Amniotic stem cell (primary cell): Measurements from ENCODE around the gene B3GLCT.

Source experiments
- DNase-seq: peaks from one replicate; lab custom pipeline; 2025; lab: John Stamatoyannopoulos, UW

The B3GLCT gene

GRCh38 chr13:31224174-31224669 lies 24.4 kb downstream of the B3GLCT start:
- no peak for DNase-seq

- no peak for DNase-seq
Measured at GRCh38 chr13:31224963-31225559, 25.3 kb downstream of the B3GLCT start.

DNA sequence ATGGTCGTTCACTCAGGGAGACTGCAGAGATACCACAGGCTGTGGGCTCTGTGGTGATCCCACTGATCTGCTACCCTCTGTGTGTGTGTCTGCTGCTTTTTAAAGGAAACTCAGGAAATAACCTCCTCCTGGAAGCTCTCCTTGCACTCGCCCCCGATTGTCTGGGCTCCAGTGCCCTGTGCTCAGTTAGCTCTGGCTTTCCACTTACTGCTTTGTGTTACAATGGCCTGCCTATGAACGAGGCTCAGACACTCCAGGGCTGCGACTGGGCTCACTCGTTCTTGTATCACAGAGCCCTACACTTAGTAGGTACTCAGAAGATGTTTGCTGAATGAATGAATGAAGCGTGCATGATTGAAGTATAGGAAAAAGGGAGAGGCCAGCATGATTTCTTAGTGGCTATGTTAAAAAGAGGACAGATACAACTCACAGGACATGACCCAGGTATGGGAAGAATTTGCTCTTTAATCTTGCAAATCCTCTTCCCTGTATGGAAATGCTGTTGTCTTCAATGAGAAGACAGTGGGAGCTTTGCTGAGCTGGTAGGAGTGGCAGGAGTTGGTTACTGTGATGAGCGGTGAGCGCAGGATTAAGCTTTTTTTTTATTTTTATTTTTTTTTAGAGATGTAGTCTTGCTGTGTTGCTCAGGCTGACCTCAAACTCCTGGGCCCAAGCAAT lies 26.4 kb downstream of the B3GLCT start:
- no peak for DNase-seq

DNA sequence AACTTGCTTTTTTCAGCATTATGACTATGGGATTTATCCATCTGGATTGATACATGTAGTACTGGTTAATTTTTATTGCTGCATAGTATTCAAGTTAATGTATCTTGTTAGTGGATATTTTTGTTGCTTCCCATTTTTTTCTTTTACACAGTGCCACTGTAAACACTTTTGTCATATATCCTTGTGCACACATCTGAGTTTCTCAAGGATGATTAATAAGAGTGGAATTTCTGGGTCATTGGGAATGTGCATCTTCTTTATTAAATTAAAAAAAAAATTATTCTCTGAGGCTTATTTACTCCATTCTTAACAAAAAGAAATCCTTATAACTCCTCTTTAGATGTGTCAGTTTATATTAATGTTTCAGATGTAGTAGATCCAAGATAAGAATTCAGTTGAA lies 27.3 kb downstream of the B3GLCT start:
- no peak for DNase-seq

DNA sequence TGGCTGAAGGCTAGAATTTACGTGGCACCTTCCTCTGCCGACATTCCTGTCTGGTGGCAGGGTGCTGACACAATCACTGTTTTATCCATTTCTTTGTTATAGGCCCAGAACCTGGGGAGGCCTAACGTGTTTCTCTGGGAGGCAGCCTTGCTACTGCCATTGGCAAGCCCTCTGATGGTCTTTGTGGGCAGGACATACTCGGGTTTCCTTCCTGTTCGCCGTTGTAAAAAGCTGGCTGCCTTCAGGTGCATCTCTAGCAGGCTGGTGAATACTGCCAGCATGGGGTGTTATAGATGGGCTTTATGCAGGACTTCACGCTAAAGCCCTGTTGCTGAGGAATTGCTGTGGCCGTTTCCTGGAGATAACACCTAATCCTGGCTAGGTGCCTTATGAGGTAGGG lies 28.1 kb downstream of the B3GLCT start:
- no peak for DNase-seq

GRCh38 chr13:31234729-31235128 lies 35.0 kb downstream of the B3GLCT start:
- DNase-seq = no peak

GRCh38 chr13:31236211-31236786 lies 36.5 kb downstream of the B3GLCT start:
- no peak for DNase-seq

- DNase-seq = no peak
Measured at GRCh38 chr13:31240921-31241320, 41.1 kb downstream of the B3GLCT start.

DNA sequence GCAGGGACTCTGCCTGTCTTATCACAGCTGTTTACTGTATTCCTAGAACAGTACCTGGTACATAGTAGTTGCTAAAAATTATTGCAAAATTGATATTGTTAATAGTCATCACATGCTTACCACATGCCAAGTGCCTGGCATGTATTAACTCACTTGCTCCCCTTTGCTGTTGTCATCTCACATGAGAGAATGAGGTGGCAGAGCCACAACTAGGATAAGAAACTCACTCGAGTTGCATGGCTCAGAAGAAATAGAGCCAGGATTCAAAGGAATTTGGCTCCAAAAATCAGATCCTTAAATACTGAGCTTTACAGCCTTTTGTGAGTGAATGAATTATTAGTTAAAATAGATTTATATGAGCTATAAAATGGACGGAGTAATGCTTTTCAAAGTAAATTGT lies 42.6 kb downstream of the B3GLCT start:
- no peak for DNase-seq

- no peak for DNase-seq
Measured at GRCh38 chr13:31242916-31243315, 43.1 kb downstream of the B3GLCT start.

DNA sequence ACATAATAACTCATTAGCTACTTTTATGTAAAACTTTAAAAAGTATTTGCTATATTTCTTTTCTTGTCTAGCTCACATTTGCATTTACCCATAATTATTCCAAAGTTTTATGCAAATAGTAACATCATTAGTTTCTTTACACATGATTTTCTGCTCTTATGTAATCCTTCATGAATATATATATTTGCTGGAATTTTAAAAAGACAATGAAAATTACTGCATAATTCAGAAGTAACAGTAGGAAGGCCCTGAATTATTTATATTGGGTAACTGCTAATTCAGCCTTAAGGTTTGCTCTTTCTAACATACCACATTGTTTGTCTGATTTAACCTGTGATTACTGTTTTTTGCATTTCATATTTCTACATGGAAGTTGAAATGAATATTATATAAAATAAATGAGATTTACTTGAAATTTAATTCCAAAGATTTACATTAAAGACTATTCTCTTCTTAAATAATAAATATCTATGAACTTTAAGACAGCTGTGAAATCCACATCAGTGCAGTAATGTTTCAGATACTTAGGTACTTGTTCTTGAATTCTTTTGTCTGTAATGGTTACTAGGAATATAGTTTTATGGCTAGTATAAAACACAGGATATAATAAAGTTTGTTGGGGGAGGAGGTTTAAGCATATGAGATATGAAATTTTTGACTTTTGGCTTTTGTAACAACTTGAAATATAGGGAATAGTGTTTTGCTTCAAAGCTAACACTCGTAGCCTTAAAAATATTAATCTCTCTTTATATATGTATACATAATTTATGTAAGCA lies 46.0 kb downstream of the B3GLCT start:
- DNase-seq = no peak

- DNase-seq = no peak
Measured at GRCh38 chr13:31246918-31247317, 47.1 kb downstream of the B3GLCT start.

- no peak for DNase-seq
Measured at GRCh38 chr13:31248361-31248760, 48.6 kb downstream of the B3GLCT start.

DNA sequence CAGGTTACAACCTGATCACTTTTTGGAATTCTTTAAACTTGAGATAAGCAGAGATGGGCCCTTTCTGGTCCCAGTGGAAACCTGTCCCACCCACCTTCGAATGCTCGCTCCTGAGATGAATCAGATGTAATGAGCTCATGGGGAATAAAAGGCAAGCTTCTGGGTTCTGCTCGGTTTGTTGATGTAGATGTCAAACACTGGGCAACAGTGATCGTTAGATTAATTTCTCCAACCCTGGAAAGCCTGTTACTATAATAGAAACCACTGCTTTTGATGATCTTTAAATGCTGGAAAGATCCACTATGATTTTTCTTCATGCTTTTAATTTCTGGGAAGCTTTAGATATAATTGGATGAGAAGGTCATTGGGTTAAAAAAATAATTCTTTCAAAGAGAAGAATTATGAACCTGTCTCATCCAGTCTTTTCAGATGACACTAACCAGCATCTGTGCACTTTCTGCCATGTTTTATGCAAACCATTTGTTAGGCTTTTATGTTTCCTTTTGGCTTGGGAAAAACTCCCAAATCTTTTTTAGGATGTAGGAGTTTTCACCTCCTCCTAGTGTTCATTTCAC lies 49.3 kb downstream of the B3GLCT start:
- no peak for DNase-seq

DNA sequence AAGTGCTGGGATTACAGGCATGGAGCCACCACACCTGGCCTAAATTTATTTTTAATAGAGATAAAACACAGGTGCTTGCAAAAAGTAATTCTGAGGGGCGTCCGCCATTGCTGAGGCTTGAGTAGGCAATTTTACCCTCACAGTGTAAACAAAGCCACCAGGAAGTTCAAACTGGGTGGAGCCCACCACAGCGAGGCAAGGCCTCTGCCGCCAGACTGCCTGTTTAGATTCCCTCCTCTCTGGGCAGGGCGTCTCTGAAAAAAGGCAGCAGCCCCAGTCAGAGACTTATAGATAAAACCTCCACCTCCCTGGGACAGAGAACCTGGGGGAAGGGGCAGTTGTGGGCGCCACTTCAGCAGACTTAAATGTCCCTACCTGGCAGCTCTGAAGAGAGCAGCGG lies 50.7 kb downstream of the B3GLCT start:
- DNase-seq = no peak

DNA sequence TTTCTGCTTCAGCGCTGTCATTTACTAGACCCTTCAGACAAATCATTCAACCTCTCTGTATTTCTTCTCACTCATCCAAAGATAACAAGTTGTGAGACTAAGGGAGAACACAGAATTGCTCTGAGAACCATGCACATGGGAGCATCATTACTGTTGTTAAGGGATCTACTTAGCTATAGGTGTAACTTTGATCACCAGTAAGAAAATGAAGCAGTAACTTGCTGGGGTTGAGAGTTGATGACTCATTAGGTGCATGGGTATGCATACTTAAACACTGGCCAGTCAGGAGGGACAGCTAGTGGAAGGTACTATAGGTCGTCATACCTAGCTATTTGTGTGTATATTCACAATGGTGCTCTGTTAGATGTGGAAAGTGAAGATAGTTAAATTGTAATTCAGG lies 61.5 kb downstream of the B3GLCT start:
- DNase-seq = no peak

DNA sequence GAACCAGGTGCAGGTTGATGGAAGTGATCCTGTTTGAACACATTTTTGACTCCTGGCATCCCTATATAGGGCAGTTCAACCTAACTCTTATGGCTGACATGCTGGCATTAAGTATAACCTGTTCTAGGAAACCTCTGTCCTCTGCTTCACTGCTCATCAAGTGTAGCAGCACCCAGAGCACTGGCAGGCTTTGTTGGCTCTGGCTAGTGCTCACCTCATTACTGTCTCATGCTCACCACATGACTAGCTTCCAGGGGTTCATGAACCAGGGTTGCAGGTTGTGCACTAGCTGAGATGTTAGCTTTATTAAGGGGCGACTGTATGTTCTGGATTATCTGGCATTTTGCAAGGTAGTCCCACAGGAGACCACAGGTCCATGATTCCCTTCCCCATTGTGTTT lies 63.6 kb downstream of the B3GLCT start:
- DNase-seq = no peak

DNA sequence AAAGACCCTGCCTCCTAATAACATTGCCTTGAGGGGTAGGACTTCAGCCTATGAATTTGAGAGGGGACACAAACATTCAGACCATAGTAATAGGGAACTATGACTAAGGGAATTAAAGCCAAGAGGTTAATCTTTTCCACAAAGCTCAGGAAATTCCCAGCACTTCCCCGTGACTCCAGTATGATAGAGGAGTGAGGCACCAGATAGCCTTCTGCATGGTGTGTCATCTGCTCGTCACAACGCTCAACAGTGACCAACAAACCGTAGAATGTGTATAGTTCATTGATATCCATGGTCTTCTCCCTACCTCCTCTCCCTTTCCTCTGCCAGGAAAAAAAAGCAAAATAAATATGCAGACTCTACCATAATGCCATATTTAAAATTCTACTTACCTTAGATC lies 64.4 kb downstream of the B3GLCT start:
- no peak for DNase-seq

DNA sequence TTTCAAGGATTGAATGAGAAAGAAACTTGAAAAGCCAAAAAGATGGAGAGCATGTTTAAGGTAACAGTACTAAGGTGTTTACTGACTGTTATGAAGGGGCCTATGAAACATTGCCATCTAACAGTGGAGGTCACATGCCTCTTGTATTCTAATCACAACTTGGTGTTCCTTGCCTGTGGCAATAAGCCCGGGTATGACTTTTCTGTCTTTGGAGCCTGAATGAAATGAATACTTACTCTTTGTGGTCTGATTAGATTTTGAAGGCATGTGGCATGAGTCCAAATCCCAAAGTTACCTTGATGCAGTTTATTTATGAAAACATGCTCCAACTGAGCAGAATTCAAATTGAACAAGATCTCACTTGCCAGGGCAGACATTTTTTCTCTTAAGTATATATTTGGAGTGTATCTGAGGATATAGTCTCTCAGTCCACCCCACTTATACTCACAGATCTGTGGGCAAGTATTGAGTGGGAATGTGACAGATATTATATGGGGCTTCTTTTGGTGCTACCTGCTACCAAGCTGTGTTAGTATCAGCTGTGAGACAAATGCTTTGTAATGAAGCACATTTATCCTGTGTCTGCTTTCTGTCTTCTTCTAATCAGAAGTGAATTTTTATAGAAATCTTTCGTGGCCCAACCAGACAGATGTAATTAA lies 67.5 kb downstream of the B3GLCT start:
- DNase-seq = no peak

- no peak for DNase-seq
Measured at GRCh38 chr13:31274390-31274789, 74.6 kb downstream of the B3GLCT start.

GRCh38 chr13:31276421-31276820 lies 76.6 kb downstream of the B3GLCT start:
- DNase-seq = no peak

GRCh38 chr13:31278869-31279268 lies 79.1 kb downstream of the B3GLCT start:
- DNase-seq = no peak
